Spleen (tissue), 11 donors: ENCODE results near the gene ARPC4. TPM values are rescaled to one million over a fixed set of nuclear protein-coding genes. Genes with fewer than 3 reads are reported as not detected.

Experiments
- DNase-seq: peaks from one replicate; pipeline ENCODE4 v3.0.0-alpha.2; 2020
- H3K27ac ChIP-seq, 8 donors: fragments of 200-600 bp; sonication (generic) in 7 of 8; 1 replicate in 4 of 8; 2 replicates in 4 of 8; pipeline versions ENCODE4 v1.5.0 to v1.8.0; 2016 to 2021; ENCODE audit warnings: inconsistent platforms in 4 of 8, mild to moderate bottlenecking in 4 of 8, moderate library complexity in 1 of 8
- H3K27me3 ChIP-seq, 7 donors: fragments of 200-600 bp; sonication (generic) in 6 of 7; replicated peaks in 1 of 7; 1 replicate in 4 of 7; 2 replicates in 3 of 7; pipeline versions ENCODE4 v1.5.0 to v1.8.0; 2016 to 2021; ENCODE audit warnings: inconsistent platforms in 3 of 7, mild to moderate bottlenecking in 1 of 7
- H3K36me3 ChIP-seq, 6 donors: fragments of 200-600 bp; sonication (generic) in 5 of 6; 1 replicate in 4 of 6; 2 replicates in 2 of 6; pipeline versions ENCODE4 v1.5.0 to v1.8.0; 2016 to 2021; ENCODE audit warnings: inconsistent platforms in 2 of 6
- H3K4me1 ChIP-seq, 6 donors: fragments of 200-600 bp; sonication (generic) in 5 of 6; 1 replicate in 3 of 6; 2 replicates in 3 of 6; pipeline versions ENCODE4 v1.5.0 to v1.8.0; 2016 to 2021; ENCODE audit warnings: inconsistent platforms in 3 of 6
- H3K4me3 ChIP-seq, 8 donors: fragments of 200-600 bp; sonication (generic) in 7 of 8; 1 replicate in 4 of 8; 2 replicates in 4 of 8; pipeline versions ENCODE4 v1.5.0 to v1.8.0; 2016 to 2021; ENCODE audit warnings: inconsistent platforms in 4 of 8, mild to moderate bottlenecking in 4 of 8, moderate library complexity in 2 of 8
- H3K9me3 ChIP-seq, 8 donors: fragments of 200-600 bp; sonication (generic) in 7 of 8; 1 replicate in 4 of 8; 2 replicates in 4 of 8; pipeline versions ENCODE4 v1.5.0 to v1.8.0; 2016 to 2021; ENCODE audit warnings: inconsistent platforms in 4 of 8
- POLR2A ChIP-seq, 3 donors: fragments of 450-650 bp; IDR thresholded peaks; one replicate each; pipeline ENCODE4 v1.5.1; 2017; ENCODE audit warnings: antibody characterized with exemption in 3 of 3, mild to moderate bottlenecking in 1 of 3
- POLR2AphosphoS5 ChIP-seq, 3 donors: sonication (generic); formaldehyde crosslinking; IDR thresholded peaks; one replicate each; pipeline ENCODE4 v1.5.1; 2017; ENCODE audit warnings: antibody characterized with exemption in 3 of 3
- WGBS, 5 donors: extraction: QIAGEN DNeasy Blood & Tissue Kit in 3 of 5; methylation state at CpG; one replicate each; pipeline versions ENCODE4 v1.1.5 to v1.1.7; 2013 to 2018; 5-methylcytosine and 5-hydroxymethylcytosine counted together
- intact Hi-C: fragments of 100-400 bp; cut with DNase I; formaldehyde crosslinking; loops from one replicate; pipeline ENCODE4 v1.15.0; 2023; ENCODE audit warnings: low total_unique reads
- polyA plus RNA-seq, 3 donors: library from polyadenylated mRNA; stranded (reverse); fragments of 200-250 nt; gene quantifications; one replicate each; pipeline ENCODE4 v1.2.1, GENCODE V29; 2013
- total RNA-seq, 7 donors: library from RNA; depleted of rRNA in 3 of 7; stranded (reverse); fragments of >200 nt in 3 of 7; fragmentation: NEBNext Ultra II Directional in 4 of 7; extraction: Animal tissue kit (Norgen Biotek cat#: 25700) in 4 of 7; gene quantifications; one replicate each; pipeline versions ENCODE4 v1.1.0 to v1.2.1, GENCODE V29; 2016 to 2021
- TF ChIP-seq, protein P1 (sequence below), 11 experiments: fragments of 200-600 bp in 7 of 11; fragments of 450-650 bp in 4 of 11; sonication (generic) in 4 of 11; IDR thresholded peaks in 8 of 11; conservative IDR thresholded peaks in 3 of 11; 1 replicate in 7 of 11; 2 replicates in 4 of 11; pipeline versions ENCODE4 v1.4.0 to v1.8.0; 2016 to 2021; ENCODE audit warnings: antibody characterized with exemption in 11 of 11, inconsistent platforms in 4 of 11, mild to moderate bottlenecking in 1 of 11
- donor health status: healthy with polysubstance abuse.
- donor health status: DM: no; HTN: no; CAD: no; lungs with moderate emphysema.
- donor health status: DM: no; HTN: no; CAD: no.
- donor health status: Bipolar disorder and iron deficiency.
- donor health status: healthy.
- donor health status: DM: no; HTN: no; CAD: no.
- donor health status: DM: yes; HTN: yes; CAD: no.

The ARPC4 gene
- total and polyA plus RNA-seq, 10 donors = 98.9 to 238 (median 185) TPM

DNA sequence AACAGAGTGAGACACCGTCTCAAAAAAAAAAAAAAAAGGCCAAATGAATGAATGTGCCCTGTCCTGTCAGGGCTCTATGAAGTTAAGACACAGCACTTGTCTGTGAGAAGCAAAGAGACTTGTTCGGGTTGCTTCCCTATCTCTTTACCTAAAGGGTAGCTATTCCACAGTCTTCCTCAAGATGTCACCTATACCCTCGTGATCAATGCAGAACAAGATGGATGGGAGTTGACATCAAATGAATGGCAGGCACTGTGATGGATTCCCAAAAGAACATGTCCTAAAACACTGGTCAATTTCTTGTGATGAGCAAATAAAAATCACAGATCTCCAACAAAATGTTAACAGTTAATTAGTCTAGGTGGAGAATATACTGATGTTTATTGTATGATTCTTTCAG is 10.1 kb upstream of the ARPC4 start:
- Histone ChIP-seq H3K9me3 (no peaks in the 10 kb centered on the region), H3K36me3 (peaks cover 0 to 85% (median 59%) of the 10 kb centered on the region in 6 donors), H3K4me3 (no peak overlapping the region), H3K27ac (peak overlapping the region in 3 of 8 donors; percentile 2 to 84 (median 82)), H3K4me1 (peaks cover 26 to 60% (median 47%) of the 10 kb centered on the region in 6 donors), H3K27me3 (no peaks in the 10 kb centered on the region)
- no peak for DNase-seq
- intact Hi-C loops = no loop called here
- WGBS, 5 donors = 33 to 68% (median 39%) methylated on average over 3 of the region's 3 CpGs
- TF ChIP-seq POLR2AphosphoS5 (IDR thresholded peaks at IDR 0.05) = no peak
- TF ChIP-seq, protein P1, sequence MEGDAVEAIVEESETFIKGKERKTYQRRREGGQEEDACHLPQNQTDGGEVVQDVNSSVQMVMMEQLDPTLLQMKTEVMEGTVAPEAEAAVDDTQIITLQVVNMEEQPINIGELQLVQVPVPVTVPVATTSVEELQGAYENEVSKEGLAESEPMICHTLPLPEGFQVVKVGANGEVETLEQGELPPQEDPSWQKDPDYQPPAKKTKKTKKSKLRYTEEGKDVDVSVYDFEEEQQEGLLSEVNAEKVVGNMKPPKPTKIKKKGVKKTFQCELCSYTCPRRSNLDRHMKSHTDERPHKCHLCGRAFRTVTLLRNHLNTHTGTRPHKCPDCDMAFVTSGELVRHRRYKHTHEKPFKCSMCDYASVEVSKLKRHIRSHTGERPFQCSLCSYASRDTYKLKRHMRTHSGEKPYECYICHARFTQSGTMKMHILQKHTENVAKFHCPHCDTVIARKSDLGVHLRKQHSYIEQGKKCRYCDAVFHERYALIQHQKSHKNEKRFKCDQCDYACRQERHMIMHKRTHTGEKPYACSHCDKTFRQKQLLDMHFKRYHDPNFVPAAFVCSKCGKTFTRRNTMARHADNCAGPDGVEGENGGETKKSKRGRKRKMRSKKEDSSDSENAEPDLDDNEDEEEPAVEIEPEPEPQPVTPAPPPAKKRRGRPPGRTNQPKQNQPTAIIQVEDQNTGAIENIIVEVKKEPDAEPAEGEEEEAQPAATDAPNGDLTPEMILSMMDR (IDR thresholded peaks at IDR 0.05 in 8 of 11, conservative IDR thresholded peaks at IDR 0.05 in 3 of 11) = peak in 4 of 11 experiments; percentile 8 to 35 (median 18)

DNA sequence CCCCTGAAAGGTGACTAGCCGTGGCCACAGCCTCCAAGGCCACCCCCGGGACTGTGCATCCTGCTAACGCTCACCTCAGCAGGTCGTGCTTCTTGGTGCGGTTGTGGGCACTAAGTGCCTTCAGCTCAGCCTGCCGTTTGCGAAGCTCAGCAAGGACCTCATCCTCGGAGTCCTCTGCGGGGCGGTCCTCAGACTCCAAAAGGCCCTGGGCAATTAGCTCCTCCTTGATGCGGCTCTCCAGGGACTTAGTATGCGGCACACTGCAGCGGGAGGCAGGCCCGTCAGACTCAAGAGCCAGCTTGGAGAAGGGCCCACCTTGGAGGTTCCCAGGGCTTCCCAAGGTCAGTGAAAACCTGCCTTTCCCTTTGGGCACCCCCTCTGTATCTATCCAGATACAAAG is 8.9 kb upstream of the ARPC4 start:
- Histone ChIP-seq H3K36me3 (peaks cover 0 to 95% (median 68%) of the 10 kb centered on the region in 6 donors), H3K4me3 (no peak overlapping the region), H3K4me1 (peaks cover 26 to 48% (median 40%) of the 10 kb centered on the region in 6 donors), H3K27ac (no peak overlapping the region), H3K9me3 (no peaks in the 10 kb centered on the region), H3K27me3 (no peaks in the 10 kb centered on the region)
- DNase-seq = no peak
- 91 to 97% (median 94%) methylated on average over 14 of the region's 14 CpGs for WGBS, 5 donors
- intact Hi-C loops = no loop called here
- TF ChIP-seq POLR2AphosphoS5 (IDR thresholded peaks at IDR 0.05) (peak in 1 of 3 donors; percentile 13), POLR2A (IDR thresholded peaks at IDR 0.05) (no peak)
- TF ChIP-seq, protein P1 (IDR thresholded peaks at IDR 0.05 in 8 of 11, conservative IDR thresholded peaks at IDR 0.05 in 3 of 11) = no peak

DNA sequence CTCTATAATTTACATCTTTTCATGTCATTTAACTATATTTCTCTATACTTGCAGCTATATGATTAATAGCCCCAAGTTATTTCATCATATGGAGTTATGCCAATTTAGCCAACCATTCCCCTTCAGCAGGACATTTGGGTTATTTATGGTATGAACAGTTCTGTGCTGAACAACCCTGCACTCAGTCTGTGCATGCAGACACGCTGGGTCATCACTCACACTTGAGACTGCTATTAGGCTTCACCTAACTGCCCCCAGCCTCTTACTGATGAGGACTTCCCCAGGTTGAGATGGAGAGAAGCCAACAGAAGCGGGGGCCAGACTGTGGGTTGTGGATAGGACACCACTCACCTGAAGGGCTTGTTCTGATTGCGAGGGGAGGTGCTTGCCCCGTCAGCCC is 7.9 kb upstream of the ARPC4 start:
- H3K27me3 ChIP-seq = no peaks in the 10 kb centered on the region
- no peak overlapping the region for H3K4me3 ChIP-seq
- H3K36me3 ChIP-seq = peaks cover 0 to 100% (median 78%) of the 10 kb centered on the region in 6 donors
- H3K27ac ChIP-seq = no peak overlapping the region
- H3K9me3 ChIP-seq = no peaks in the 10 kb centered on the region
- no peak for TF ChIP-seq POLR2A (IDR thresholded peaks at IDR 0.05)
- TF ChIP-seq POLR2AphosphoS5 (IDR thresholded peaks at IDR 0.05) = no peak
- TF ChIP-seq, protein P1 (IDR thresholded peaks at IDR 0.05 in 8 of 11, conservative IDR thresholded peaks at IDR 0.05 in 3 of 11) = no peak
- 92 to 100% (median 97%) methylated on average over 4 of the region's 4 CpGs for WGBS, 5 donors
- H3K4me1 ChIP-seq = peaks cover 26 to 43% (median 30%) of the 10 kb centered on the region in 6 donors
- intact Hi-C loops = no loop called here
- no peak for DNase-seq

DNA sequence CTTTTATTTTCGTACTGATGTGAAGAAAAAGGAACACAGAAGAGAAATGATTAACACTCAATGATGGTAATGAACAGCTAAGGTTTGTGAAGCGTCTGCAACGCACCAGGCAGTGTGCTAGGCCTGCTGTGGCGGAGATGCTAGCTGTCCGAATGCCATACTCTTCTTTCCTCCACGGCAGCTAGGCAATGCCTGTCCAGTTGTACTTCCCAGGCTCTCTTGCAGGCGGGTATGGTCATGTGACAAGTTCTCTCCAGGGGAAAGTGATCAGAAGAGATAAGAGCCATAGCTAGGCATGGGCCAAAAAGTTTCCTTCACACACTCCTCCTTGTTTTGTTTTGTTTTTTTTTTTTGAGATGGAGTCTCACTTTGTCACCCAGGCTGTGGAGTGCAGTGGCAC is 7.3 kb upstream of the ARPC4 start:
- TF ChIP-seq POLR2AphosphoS5 (IDR thresholded peaks at IDR 0.05) = no peak
- no peak for TF ChIP-seq POLR2A (IDR thresholded peaks at IDR 0.05)
- TF ChIP-seq, protein P1 (IDR thresholded peaks at IDR 0.05 in 8 of 11, conservative IDR thresholded peaks at IDR 0.05 in 3 of 11) = no peak
- Histone ChIP-seq H3K9me3 (no peaks in the 10 kb centered on the region), H3K4me1 (peaks cover 19 to 43% (median 29%) of the 10 kb centered on the region in 6 donors), H3K27ac (no peak overlapping the region), H3K36me3 (peaks cover 0 to 100% (median 81%) of the 10 kb centered on the region in 6 donors), H3K4me3 (no peak overlapping the region), H3K27me3 (no peaks in the 10 kb centered on the region)
- intact Hi-C loops = no loop called here
- no peak for DNase-seq
- WGBS, 5 donors = 86 to 95% (median 92%) methylated on average over 7 of the region's 7 CpGs
